Breast epithelium (tissue), 4 donors: ENCODE data around the gene ARF1. TPM values are rescaled to one million over a fixed set of nuclear protein-coding genes. Genes with fewer than 3 reads are reported as not detected.
A peak's percentile ranks its signal among the peaks of the same experiment; 100 is the strongest.

Experiments
- DNase-seq, 2 donors: peaks; one replicate each; pipeline ENCODE4 v3.0.0-alpha.2; 2019; ENCODE audit warnings: low spot score in 2 of 2
- H3K27ac ChIP-seq, 2 donors: fragments of 200-600 bp; sonication (generic) in 1 of 2; one replicate each; pipeline ENCODE4 v1.5.1; 2016 to 2019; ENCODE audit warnings: mild to moderate bottlenecking in 1 of 2
- H3K27me3 ChIP-seq, 2 donors: fragments of 200-600 bp; sonication (generic) in 1 of 2; one replicate each; pipeline versions ENCODE4 v1.5.1 to v1.6.0; 2017 to 2019; ENCODE audit warnings: control low read depth in 1 of 2, mild to moderate bottlenecking in 1 of 2
- H3K36me3 ChIP-seq: fragments of 200-600 bp; one replicate; pipeline ENCODE4 v1.5.1; 2019
- H3K4me1 ChIP-seq, 2 donors: fragments of 200-600 bp; sonication (generic); one replicate each; pipeline ENCODE4 v1.5.1; 2016 to 2019; ENCODE audit warnings: control low read depth in 1 of 2
- H3K4me3 ChIP-seq, 3 donors: fragments of 200-600 bp; sonication (generic); 1 replicate in 2 of 3; 2 replicates in 1 of 3; pipeline ENCODE4 v1.5.1; 2016 to 2019; ENCODE audit warnings: mild to moderate bottlenecking in 3 of 3, moderate library complexity in 2 of 3
- H3K9me3 ChIP-seq, 2 donors: fragments of 200-600 bp; sonication (generic) in 1 of 2; one replicate each; pipeline ENCODE4 v1.5.1; 2016 to 2019; ENCODE audit warnings: control low read depth in 1 of 2
- POLR2A ChIP-seq: fragments of 450-650 bp; IDR thresholded peaks from one replicate; pipeline ENCODE4 v1.6.1; 2016; ENCODE audit warnings: antibody characterized with exemption, mild to moderate bottlenecking, moderate library complexity
- POLR2AphosphoS5 ChIP-seq, 3 donors: sonication (generic); formaldehyde crosslinking; IDR thresholded peaks; one replicate each; pipeline ENCODE4 v1.6.1; 2017; ENCODE audit warnings: antibody characterized with exemption in 3 of 3
- intact Hi-C: fragments of 100-400 bp; cut with DNase I; formaldehyde crosslinking; loops from one replicate; pipeline ENCODE4 v1.15.1; 2023; ENCODE audit warnings: low total_unique reads
- total RNA-seq, 3 donors: library from RNA; depleted of rRNA; stranded (reverse); fragments of >200 nt; gene quantifications; one replicate each; pipeline ENCODE4 v1.1.0, GENCODE V29; 2016
- TF ChIP-seq, protein P1 (sequence below), 3 donors: fragments of 450-650 bp; IDR thresholded peaks; one replicate each; pipeline ENCODE4 v1.5.1; 2016 to 2017; ENCODE audit warnings: antibody characterized with exemption in 3 of 3, mild to moderate bottlenecking in 3 of 3, moderate library complexity in 3 of 3

The ARF1 gene
- total RNA-seq, 3 donors from 2014 or later, result 263 to 295 (median 292) TPM

DNA sequence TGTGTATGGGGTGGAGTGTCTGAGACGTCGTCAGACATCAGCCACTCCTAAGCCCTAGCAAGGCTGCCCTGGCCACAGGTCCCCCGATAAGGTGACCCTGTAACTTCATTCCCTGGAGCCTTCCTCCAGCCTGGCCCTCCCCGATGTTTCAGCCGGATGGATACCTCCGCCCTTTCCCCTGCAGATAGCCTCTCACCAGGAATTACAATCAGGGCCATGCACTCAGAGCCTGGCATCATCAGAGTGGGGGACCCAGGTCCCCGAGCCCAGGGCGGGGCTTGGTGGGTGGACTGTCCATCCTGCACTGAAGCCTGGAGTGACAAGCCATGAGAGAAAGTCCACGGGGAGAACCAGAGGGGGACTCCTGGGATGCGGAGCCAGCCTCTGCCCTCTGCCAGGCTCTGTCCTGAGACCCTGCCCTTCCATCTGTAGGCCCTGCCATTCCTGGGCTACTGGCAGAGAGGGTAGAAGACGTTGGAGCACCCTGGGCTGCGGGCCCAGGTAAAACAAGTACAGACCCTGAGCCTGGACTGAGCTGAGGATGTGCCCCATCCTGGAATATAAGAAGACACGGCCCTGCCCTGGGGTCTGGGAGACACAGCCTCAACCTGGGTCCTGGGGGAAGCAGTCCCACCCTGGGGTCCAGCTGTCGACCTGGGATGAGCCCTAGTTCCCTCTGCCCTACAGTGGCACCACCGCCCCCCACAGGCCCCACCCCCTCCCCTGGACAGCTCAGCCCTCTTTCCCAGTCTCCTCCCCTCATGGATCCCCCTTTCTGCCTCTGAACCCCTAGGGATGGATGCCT is 16.8 kb upstream of the ARF1 start:
- Histone ChIP-seq H3K27ac (no peak overlapping the region), H3K4me1 (no peaks in the 10 kb centered on the region), H3K27me3 (peaks cover 14 to 75% of the 10 kb centered on the region in 2 donors), H3K36me3 (no peaks in the 10 kb centered on the region), H3K4me3 (no peak overlapping the region), H3K9me3 (no peaks in the 10 kb centered on the region)
- DNase-seq, result peak in 1 of 2 donors; percentile 24
- TF ChIP-seq POLR2A, result no peak
- TF ChIP-seq, protein P1, sequence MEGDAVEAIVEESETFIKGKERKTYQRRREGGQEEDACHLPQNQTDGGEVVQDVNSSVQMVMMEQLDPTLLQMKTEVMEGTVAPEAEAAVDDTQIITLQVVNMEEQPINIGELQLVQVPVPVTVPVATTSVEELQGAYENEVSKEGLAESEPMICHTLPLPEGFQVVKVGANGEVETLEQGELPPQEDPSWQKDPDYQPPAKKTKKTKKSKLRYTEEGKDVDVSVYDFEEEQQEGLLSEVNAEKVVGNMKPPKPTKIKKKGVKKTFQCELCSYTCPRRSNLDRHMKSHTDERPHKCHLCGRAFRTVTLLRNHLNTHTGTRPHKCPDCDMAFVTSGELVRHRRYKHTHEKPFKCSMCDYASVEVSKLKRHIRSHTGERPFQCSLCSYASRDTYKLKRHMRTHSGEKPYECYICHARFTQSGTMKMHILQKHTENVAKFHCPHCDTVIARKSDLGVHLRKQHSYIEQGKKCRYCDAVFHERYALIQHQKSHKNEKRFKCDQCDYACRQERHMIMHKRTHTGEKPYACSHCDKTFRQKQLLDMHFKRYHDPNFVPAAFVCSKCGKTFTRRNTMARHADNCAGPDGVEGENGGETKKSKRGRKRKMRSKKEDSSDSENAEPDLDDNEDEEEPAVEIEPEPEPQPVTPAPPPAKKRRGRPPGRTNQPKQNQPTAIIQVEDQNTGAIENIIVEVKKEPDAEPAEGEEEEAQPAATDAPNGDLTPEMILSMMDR (IDR thresholded peaks at IDR 0.05), result no peak
- TF ChIP-seq POLR2AphosphoS5 (IDR thresholded peaks at IDR 0.05), result no peak
- intact Hi-C loops, result no loop called here

DNA sequence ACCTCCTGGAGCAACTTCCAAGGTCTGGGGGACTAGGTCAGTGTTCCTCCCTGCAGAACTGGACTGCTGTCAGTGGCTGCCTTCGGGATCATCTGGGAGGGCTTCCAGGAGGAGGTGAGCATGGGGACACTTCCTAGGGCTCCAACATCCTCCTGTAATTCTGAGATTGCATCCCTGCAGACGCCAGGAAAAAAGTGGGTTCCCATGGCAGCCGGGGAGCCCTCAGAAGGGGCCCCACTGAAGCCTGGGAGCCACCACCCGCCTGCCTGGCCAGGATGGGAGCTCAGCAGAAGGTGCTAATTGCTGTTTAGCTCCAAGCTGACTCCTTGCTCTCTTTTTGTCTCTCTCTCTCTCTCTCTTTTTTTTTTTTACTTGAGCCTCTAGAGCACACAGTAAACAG is 16.1 kb upstream of the ARF1 start:
- Histone ChIP-seq H3K27ac (no peak overlapping the region), H3K4me3 (no peak overlapping the region), H3K4me1 (no peaks in the 10 kb centered on the region), H3K36me3 (no peaks in the 10 kb centered on the region), H3K9me3 (no peaks in the 10 kb centered on the region), H3K27me3 (peaks cover 14 to 68% of the 10 kb centered on the region in 2 donors)
- intact Hi-C loops, result no loop called here
- DNase-seq, result no peak
- TF ChIP-seq, protein P1 (IDR thresholded peaks at IDR 0.05), result no peak
- no peak for TF ChIP-seq POLR2AphosphoS5 (IDR thresholded peaks at IDR 0.05)
- no peak for TF ChIP-seq POLR2A

DNA sequence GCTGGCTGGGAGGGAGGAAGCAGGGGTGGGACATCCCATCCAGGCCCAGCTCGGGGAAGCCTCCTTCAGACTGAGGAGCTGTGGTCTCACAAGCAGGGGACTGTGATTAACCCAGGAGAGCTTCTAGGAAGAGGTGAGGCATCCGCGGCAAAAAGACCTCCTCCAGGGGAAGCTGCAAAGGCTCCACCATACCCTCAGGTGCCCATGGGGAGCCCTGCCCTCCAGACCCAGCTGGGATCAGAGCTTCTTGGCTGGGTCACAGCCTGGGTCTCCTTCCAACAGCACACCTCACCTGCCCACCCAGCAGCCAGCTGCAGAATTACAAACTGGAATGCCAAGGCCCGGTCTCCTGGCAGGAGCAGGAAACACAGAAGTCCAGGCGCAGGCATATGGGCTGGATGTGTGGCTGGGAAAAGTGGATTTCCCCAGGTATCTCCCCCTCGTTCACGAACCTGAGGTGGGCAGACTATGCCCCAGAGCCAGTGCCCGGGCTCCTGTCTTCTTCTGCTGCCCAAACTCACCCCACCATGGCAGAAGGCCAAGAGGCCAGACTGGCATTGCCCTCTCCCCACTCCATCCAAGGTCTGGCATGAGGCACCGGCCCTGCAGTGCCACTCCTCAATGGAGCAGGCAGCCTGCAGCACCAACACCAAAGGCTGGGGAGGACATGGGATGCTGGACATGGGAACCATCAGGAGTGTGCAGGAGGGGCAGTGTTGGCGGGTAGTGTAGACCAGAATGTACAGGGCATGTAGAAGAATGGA is 15.4 kb upstream of the ARF1 start:
- DNase-seq, result peak in 1 of 2 donors; percentile 48
- H3K27me3 ChIP-seq, result peaks cover 14 to 62% of the 10 kb centered on the region in 2 donors
- no peak overlapping the region for H3K27ac ChIP-seq
- H3K4me1 ChIP-seq, result no peaks in the 10 kb centered on the region
- TF ChIP-seq, protein P1 (IDR thresholded peaks at IDR 0.05), result no peak
- no peak for TF ChIP-seq POLR2AphosphoS5 (IDR thresholded peaks at IDR 0.05)
- no peak for TF ChIP-seq POLR2A
- H3K9me3 ChIP-seq, result no peaks in the 10 kb centered on the region
- no peak overlapping the region for H3K4me3 ChIP-seq
- no peaks in the 10 kb centered on the region for H3K36me3 ChIP-seq
- intact Hi-C loops, result no loop called here

DNA sequence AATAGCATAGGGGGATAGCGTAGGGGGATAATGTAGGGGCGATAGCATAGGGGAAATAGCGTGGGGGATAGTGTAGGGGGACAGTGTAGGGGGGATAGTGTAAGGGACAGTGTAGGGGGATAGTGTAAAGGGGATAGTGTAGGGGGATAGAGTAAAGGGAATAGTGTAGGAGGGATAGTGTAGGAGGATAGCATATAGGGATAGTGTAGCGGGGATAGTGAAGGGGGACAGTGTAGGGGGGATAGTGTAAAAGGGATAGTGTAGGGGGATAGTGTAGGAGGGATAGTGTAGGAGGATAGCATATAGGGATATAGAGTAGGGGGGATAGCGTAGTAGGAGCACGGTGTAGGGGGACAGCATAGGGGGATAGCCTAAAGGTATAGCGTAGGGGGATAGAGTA is 14.1 kb upstream of the ARF1 start:
- no peak for DNase-seq
- Histone ChIP-seq H3K27me3 (peaks cover 14 to 49% of the 10 kb centered on the region in 2 donors), H3K4me3 (no peak overlapping the region), H3K4me1 (no peaks in the 10 kb centered on the region), H3K36me3 (no peaks in the 10 kb centered on the region), H3K9me3 (no peaks in the 10 kb centered on the region), H3K27ac (no peak overlapping the region)
- TF ChIP-seq POLR2AphosphoS5 (IDR thresholded peaks at IDR 0.05) (no peak), POLR2A (no peak)
- TF ChIP-seq, protein P1 (IDR thresholded peaks at IDR 0.05), result no peak
- intact Hi-C loops, result no loop called here

DNA sequence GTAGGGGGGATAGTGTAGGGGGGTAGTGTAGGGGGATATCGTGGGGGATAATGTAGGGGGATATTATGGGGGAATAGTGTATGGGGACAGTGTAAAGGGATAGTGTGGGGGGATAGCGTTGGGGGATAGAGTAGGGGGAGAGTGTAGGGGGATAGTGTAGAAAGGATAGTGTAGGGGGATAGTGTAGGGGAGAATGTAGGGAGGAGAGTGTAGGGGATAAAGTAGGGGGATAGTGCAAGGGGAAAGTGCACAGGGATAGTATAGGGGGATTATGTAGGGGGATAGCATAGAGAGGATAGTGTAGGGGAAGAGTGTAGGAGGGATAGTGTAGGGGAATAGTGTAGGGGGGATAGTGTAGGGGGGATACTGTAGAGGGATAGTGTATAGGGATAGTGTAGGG is 12.3 kb upstream of the ARF1 start:
- intact Hi-C loops, result no loop called here

More for the DNA sequence above, 12.3 kb upstream of the ARF1 start:
- no peaks in the 10 kb centered on the region for H3K36me3 ChIP-seq
- no peak overlapping the region for H3K27ac ChIP-seq
- no peak overlapping the region for H3K4me3 ChIP-seq
- H3K9me3 ChIP-seq, result no peaks in the 10 kb centered on the region
- TF ChIP-seq POLR2AphosphoS5 (IDR thresholded peaks at IDR 0.05) (no peak), POLR2A (no peak)
- TF ChIP-seq, protein P1 (IDR thresholded peaks at IDR 0.05), result no peak
- H3K4me1 ChIP-seq, result no peaks in the 10 kb centered on the region
- peaks cover 11 to 31% of the 10 kb centered on the region in 2 donors for H3K27me3 ChIP-seq
- DNase-seq, result no peak
